ENCODE measurements around the gene BRIX1. TPM values are rescaled to one million over a fixed set of nuclear protein-coding genes. Genes with fewer than 3 reads are reported as not detected.

Gene BRIX1
- total RNA-seq, 2 donors from 2014 or later = 16.8 to 33.5 TPM

DNA sequence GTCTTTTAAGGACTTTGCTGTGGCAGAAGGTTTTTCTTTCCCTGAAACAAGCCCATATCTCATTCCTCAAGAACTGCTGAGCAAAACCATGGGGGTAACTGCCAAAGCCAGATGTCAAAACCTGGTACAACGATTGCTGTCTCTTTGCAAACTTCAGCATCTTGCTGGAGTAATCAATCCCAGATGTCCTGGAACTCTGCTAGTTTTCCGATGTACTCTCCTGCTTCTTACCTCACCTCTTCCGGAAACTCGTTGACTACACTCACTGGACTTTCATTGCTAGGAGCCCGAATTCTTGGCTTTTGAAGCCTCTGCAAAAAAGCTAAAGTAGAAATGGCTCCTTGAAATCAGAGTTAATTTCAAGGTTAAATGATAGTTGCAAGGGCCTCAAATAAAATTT is 23.5 kb upstream of the BRIX1 start:
- no peak overlapping the region for H3K27ac ChIP-seq
- peak overlapping the region; percentile 16 for H3K4me3 ChIP-seq
- no peaks in the 10 kb centered on the region for H3K27me3 ChIP-seq (replicated peaks; ENCODE audit: insufficient read depth)
- DNase-seq (ENCODE audit: low spot score) = no peak
- ATAC-seq (ENCODE audit: insufficient number of reproducible peaks, low FRiP score, low read depth) = no peak
- H3K9me3 ChIP-seq = no peaks in the 10 kb centered on the region
- peaks cover 0 to 9% of the 10 kb centered on the region in 2 donors for H3K4me1 ChIP-seq (ENCODE audit: control insufficient read depth in 1 of 2, low read depth in 2 of 2)
- TF ChIP-seq, protein P1, sequence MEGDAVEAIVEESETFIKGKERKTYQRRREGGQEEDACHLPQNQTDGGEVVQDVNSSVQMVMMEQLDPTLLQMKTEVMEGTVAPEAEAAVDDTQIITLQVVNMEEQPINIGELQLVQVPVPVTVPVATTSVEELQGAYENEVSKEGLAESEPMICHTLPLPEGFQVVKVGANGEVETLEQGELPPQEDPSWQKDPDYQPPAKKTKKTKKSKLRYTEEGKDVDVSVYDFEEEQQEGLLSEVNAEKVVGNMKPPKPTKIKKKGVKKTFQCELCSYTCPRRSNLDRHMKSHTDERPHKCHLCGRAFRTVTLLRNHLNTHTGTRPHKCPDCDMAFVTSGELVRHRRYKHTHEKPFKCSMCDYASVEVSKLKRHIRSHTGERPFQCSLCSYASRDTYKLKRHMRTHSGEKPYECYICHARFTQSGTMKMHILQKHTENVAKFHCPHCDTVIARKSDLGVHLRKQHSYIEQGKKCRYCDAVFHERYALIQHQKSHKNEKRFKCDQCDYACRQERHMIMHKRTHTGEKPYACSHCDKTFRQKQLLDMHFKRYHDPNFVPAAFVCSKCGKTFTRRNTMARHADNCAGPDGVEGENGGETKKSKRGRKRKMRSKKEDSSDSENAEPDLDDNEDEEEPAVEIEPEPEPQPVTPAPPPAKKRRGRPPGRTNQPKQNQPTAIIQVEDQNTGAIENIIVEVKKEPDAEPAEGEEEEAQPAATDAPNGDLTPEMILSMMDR (IDR thresholded peaks at IDR 0.05) = no peak
- no peaks in the 10 kb centered on the region for H3K36me3 ChIP-seq

DNA sequence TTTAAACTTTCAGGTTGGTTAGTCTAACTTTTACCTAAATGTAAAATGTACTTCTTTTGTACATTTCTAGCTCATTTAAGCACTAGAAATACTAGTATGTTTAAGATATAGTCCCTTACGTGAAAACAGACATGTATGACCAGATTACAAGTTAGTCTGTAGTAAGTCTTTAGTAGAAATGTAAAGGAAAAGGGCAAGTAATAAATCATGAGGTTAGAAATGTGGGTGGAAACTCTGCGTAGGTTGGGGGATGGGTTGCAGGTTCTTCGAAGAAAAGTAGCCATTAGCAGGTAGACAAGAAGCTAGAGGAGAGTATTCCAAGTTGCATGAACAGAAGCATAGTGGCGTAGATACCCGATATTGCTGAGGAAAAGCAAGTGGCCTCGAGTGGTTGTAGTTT is 23.1 kb upstream of the BRIX1 start:
- peaks cover 0 to 9% of the 10 kb centered on the region in 2 donors for H3K4me1 ChIP-seq (ENCODE audit: control insufficient read depth in 1 of 2, low read depth in 2 of 2)
- DNase-seq (ENCODE audit: low spot score) (no peak), ATAC-seq (ENCODE audit: insufficient number of reproducible peaks, low FRiP score, low read depth) (no peak)
- no peaks in the 10 kb centered on the region for H3K27me3 ChIP-seq (replicated peaks; ENCODE audit: insufficient read depth)
- H3K27ac ChIP-seq = no peak overlapping the region
- TF ChIP-seq, protein P1 (IDR thresholded peaks at IDR 0.05) = no peak
- no peaks in the 10 kb centered on the region for H3K36me3 ChIP-seq
- H3K4me3 ChIP-seq = no peak overlapping the region
- no peaks in the 10 kb centered on the region for H3K9me3 ChIP-seq

DNA sequence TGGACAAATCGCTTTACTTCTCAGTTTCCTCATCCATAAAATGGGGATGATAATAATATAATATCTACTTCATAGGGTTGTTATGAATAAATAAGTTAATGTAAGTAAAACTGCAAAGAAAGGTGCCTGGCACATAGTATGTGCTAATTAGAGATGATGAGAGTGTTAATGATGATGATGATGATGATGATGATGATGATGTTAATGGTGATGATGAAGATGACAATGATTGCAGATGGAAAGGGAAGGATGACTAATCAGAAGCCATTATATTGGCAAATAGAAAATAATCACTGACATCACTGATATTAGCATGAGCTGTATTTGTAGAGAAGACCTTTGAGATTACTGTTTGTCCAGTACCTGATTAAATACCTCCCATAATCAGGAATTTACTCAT is 20.8 kb upstream of the BRIX1 start:
- H3K27ac ChIP-seq = no peak overlapping the region
- no peak for DNase-seq (ENCODE audit: low spot score)
- H3K27me3 ChIP-seq (replicated peaks; ENCODE audit: insufficient read depth) = no peaks in the 10 kb centered on the region
- H3K9me3 ChIP-seq = no peaks in the 10 kb centered on the region
- no peaks in the 10 kb centered on the region for H3K36me3 ChIP-seq
- TF ChIP-seq, protein P1 (IDR thresholded peaks at IDR 0.05) = no peak
- peaks cover 0 to 14% of the 10 kb centered on the region in 2 donors for H3K4me1 ChIP-seq (ENCODE audit: control insufficient read depth in 1 of 2, low read depth in 2 of 2)
- no peak overlapping the region for H3K4me3 ChIP-seq
- no peak for ATAC-seq (ENCODE audit: insufficient number of reproducible peaks, low FRiP score, low read depth)

DNA sequence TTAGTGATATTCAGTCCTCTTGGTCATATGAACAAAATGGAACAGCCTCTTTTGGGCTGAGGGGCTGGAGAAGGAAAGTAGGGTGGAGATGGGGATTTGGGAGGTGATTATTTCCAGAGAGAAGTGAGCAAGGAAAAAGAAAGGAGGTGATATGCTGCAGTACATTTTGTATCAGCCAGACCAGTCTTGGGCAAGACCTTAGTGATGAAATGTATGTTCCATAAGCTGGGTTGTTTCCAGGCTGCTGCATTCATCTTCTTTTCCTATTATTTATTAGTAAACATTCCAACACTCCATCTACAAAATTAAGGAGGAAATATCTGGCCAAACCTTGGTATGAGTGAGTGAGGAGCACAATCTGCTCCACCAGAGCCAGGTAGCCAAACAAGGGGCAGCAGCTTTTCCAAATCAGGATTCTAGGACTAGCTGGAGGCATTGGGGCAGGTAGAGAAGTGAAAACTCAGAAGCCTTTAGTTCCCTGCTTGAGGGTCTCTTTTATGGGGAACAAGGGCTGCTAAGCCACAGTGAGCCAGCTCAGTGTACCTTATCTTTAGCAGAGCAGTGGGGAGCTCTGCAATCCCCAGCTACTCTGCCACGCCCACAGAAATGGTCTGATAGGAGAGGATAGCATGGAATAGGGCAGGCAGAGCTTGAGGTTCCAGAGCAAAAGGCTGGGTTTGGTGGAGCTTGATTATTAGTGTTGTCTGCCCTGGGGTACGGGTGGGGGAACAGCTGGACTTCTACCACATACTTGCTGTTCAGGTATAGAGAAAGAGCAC is 19.7 kb upstream of the BRIX1 start:
- no peak for DNase-seq (ENCODE audit: low spot score)
- peaks cover 0 to 14% of the 10 kb centered on the region in 2 donors for H3K4me1 ChIP-seq (ENCODE audit: control insufficient read depth in 1 of 2, low read depth in 2 of 2)
- H3K9me3 ChIP-seq = no peaks in the 10 kb centered on the region
- H3K36me3 ChIP-seq = no peaks in the 10 kb centered on the region
- ATAC-seq (ENCODE audit: insufficient number of reproducible peaks, low FRiP score, low read depth) = no peak
- H3K4me3 ChIP-seq = no peak overlapping the region
- TF ChIP-seq, protein P1 (IDR thresholded peaks at IDR 0.05) = no peak
- H3K27me3 ChIP-seq (replicated peaks; ENCODE audit: insufficient read depth) = no peaks in the 10 kb centered on the region
- no peak overlapping the region for H3K27ac ChIP-seq

DNA sequence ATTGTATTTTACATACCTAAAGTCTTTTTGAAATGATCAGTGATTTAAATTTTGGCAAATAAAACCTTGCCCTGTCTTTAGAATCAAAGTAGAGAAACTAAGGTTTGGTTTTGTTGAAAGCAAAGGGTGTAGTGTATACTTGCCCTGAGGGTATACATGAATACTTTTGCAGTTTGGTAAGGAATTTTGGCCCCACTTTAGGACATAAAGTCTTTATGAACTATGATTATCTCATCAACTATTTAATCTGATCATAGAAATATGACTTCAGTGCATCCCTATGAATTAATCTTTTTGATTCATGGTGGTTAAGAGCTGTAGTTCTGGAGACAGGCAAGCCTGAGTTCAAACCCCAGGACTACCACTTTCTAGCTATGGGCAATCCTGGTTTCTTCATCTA is 17.9 kb upstream of the BRIX1 start:
- TF ChIP-seq, protein P1 (IDR thresholded peaks at IDR 0.05) = no peak
- H3K4me3 ChIP-seq = no peak overlapping the region
- DNase-seq (ENCODE audit: low spot score) (no peak), ATAC-seq (ENCODE audit: insufficient number of reproducible peaks, low FRiP score, low read depth) (no peak)
- H3K4me1 ChIP-seq (ENCODE audit: control insufficient read depth in 1 of 2, low read depth in 2 of 2) = peaks cover 0 to 5% of the 10 kb centered on the region in 2 donors
- peaks cover 2% of the 10 kb centered on the region for H3K36me3 ChIP-seq
- no peaks in the 10 kb centered on the region for H3K9me3 ChIP-seq
- H3K27ac ChIP-seq = no peak overlapping the region
- H3K27me3 ChIP-seq (replicated peaks; ENCODE audit: insufficient read depth) = no peaks in the 10 kb centered on the region

Data from thoracic aorta (tissue), 2 donors.